HepG2 (cell line): Measurements from ENCODE around the gene ACADSB. TPM values are rescaled to one million over a fixed set of nuclear protein-coding genes. Genes with fewer than 3 reads are reported as not detected.
A peak's percentile ranks its signal among the peaks of the same experiment; 100 is the strongest.

Experiments used
- ATF6 ChIP-seq: sonication (generic); formaldehyde crosslinking; conservative IDR thresholded peaks from 2 replicates; pipeline ENCODE4 v1.4.0; 2020; ENCODE audit warnings: missing genetic modification reagents
- BHLHE40 ChIP-seq: IDR thresholded peaks from 2 replicates; pipeline ENCODE4 v1.6.1; 2011; ENCODE audit warnings: low read length, improper control_type of control experiment
- CBX1 ChIP-seq: IDR thresholded peaks from one replicate; pipeline ENCODE4 v1.6.1; 2016; ENCODE audit warnings: antibody characterized with exemption, low read depth
- CBX5 ChIP-seq: sonication (generic); formaldehyde crosslinking; IDR thresholded peaks from 2 replicates; pipeline ENCODE4 v1.4.0; 2020; ENCODE audit warnings: missing genetic modification reagents, borderline replicate concordance
- CHD2 ChIP-seq: IDR thresholded peaks from 2 replicates; pipeline ENCODE4 v1.6.1; 2011; ENCODE audit warnings: low read depth, low read length, improper control_type of control experiment
- EZH2 ChIP-seq: conservative IDR thresholded peaks from 2 replicates; pipeline ENCODE4 v1.6.1; 2012; ENCODE audit warnings: mild to moderate bottlenecking, low read depth, low read length, moderate library complexity
- FOXK1 ChIP-seq: sonication (generic); formaldehyde crosslinking; IDR thresholded peaks from 2 replicates; pipeline ENCODE4 v1.4.0; 2020; ENCODE audit warnings: low read depth, missing genetic modification reagents, borderline replicate concordance
- GPBP1L1 ChIP-seq: sonication (generic); formaldehyde crosslinking; IDR thresholded peaks from 2 replicates; pipeline ENCODE4 v1.5.0; 2020; ENCODE audit warnings: mild to moderate bottlenecking, missing genetic modification reagents
- HOXA3 ChIP-seq: sonication (generic); formaldehyde crosslinking; IDR thresholded peaks from 2 replicates; pipeline ENCODE4 v1.5.0; 2020; ENCODE audit warnings: missing genetic modification reagents
- IKZF5 ChIP-seq: IDR thresholded peaks from 2 replicates; pipeline ENCODE4 v1.6.1; 2018; ENCODE audit warnings: missing genetic modification reagents, mild to moderate bottlenecking, missing compliant biosample characterization
- KLF15 ChIP-seq: sonication (generic); formaldehyde crosslinking; IDR thresholded peaks from 2 replicates; pipeline ENCODE4 v1.8.1; 2023; ENCODE audit warnings: borderline replicate concordance, mild to moderate bottlenecking, inconsistent platforms, missing genetic modification reagents, mixed read lengths
- NONO ChIP-seq, 2 experiments: fragments of 450-650 bp in 1 of 2; sonication (generic) in 1 of 2; formaldehyde crosslinking in 1 of 2; IDR thresholded peaks in 1 of 2; conservative IDR thresholded peaks in 1 of 2; 2 replicates each; pipeline versions ENCODE4 v1.6.1 to v1.8.0; 2017 to 2022; ENCODE audit warnings: mild to moderate bottlenecking in 1 of 2, missing genetic modification reagents in 1 of 2, moderate library complexity in 1 of 2
- PHF21A ChIP-seq: sonication (generic); formaldehyde crosslinking; IDR thresholded peaks from 2 replicates; pipeline ENCODE4 v1.5.0; 2020; ENCODE audit warnings: mild to moderate bottlenecking, missing genetic modification reagents
- PTBP1 ChIP-seq: fragments of 200-400 bp; formaldehyde crosslinking; IDR thresholded peaks from 2 replicates; pipeline ENCODE4 v1.6.1; 2018; ENCODE audit warnings: low read length, low read depth; ENCODE audit not compliant: poor library complexity, severe bottlenecking
- RARG ChIP-seq: sonication (generic); formaldehyde crosslinking; IDR thresholded peaks from 2 replicates; pipeline ENCODE4 v1.4.0; 2020; ENCODE audit warnings: low read depth, mild to moderate bottlenecking, missing genetic modification reagents
- RBM39 ChIP-seq: fragments of 200-400 bp; formaldehyde crosslinking; IDR thresholded peaks from one replicate; pipeline ENCODE4 v1.6.1; 2018; ENCODE audit warnings: antibody characterized with exemption, mild to moderate bottlenecking, low read depth, low read length; ENCODE audit not compliant: poor library complexity, severe bottlenecking
- SAP130 ChIP-seq: IDR thresholded peaks from 2 replicates; pipeline ENCODE4 v1.6.1; 2016; ENCODE audit warnings: low read depth
- ZNF20 ChIP-seq: sonication (generic); formaldehyde crosslinking; IDR thresholded peaks from 2 replicates; pipeline ENCODE4 v1.4.0; 2020; ENCODE audit warnings: mild to moderate bottlenecking, moderate library complexity, missing genetic modification reagents
- ZNF343 ChIP-seq: sonication (generic); formaldehyde crosslinking; IDR thresholded peaks from 2 replicates; pipeline ENCODE4 v1.4.0; 2020; ENCODE audit warnings: mild to moderate bottlenecking, missing genetic modification reagents
- ZNF614 ChIP-seq: IDR thresholded peaks from 2 replicates; pipeline ENCODE4 v1.6.1; 2018; ENCODE audit warnings: missing biosample characterization, missing genetic modification reagents, inconsistent platforms, borderline replicate concordance
- ZNF800 ChIP-seq: sonication (generic); formaldehyde crosslinking; IDR thresholded peaks from 2 replicates; pipeline ENCODE4 v1.4.0; 2020; ENCODE audit warnings: missing genetic modification reagents
- ZNF879 ChIP-seq: sonication (generic); formaldehyde crosslinking; IDR thresholded peaks from 2 replicates; pipeline ENCODE4 v1.8.1; 2023; ENCODE audit warnings: missing genetic modification reagents
- ZSCAN9 ChIP-seq: IDR thresholded peaks from 2 replicates; pipeline ENCODE4 v1.6.1; 2016; ENCODE audit warnings: borderline replicate concordance
- polyA plus RNA-seq, 8 experiments: library from polyadenylated mRNA; depleted of rRNA in 3 of 8; stranded (reverse) in 7 of 8; unstranded in 1 of 8; fragments of >200 nt; fragmentation: Illumina TruSeq in 4 of 8; extraction: Trizol in 4 of 8; gene quantifications; 2 replicates each; pipeline versions ENCODE4 v1.2.1 to v1.2.3, GENCODE V29; 2011 to 2016; ENCODE audit warnings: low read depth in 4 of 8, missing spikeins in 1 of 8, mixed read lengths in 1 of 8; ENCODE audit not compliant: insufficient read depth in 1 of 8
- total RNA-seq, 5 experiments: library from RNA; depleted of rRNA; stranded (reverse); fragments of >200 nt; fragmentation: Illumina TruSeq; extraction: Trizol; gene quantifications; 2 replicates each; pipeline ENCODE4 v1.2.3, GENCODE V29; 2016; ENCODE audit warnings: low read depth in 1 of 5

The ACADSB gene
- total and polyA plus RNA-seq, 2 of the 13 experiments (the other 11 are each of a cell fraction or from before 2014, with no cell fraction given): 80.0 to 87.6 TPM

GRCh38 chr10:123008355-123009104 lies at the start of gene ACADSB, which contains the start of gene IKZF5 (continued):
- TF ChIP-seq RBM39: peak; percentile 36
- TF ChIP-seq KLF15: 0 out of 2 replicates have a peak, but pooled peaks have one; percentile 24
- peak; percentile 58; the same call in 1 of the 2 replicates for TF ChIP-seq ZSCAN9 (CRISPR knock-in tag)
- TF ChIP-seq CBX5: no peak; the same call in 1 of the 2 replicates
- peak; percentile 56; the same call in 1 of the 2 replicates for TF ChIP-seq ZNF800 (CRISPR knock-in tag)
- no peak for TF ChIP-seq PTBP1
- peak; percentile 91 for TF ChIP-seq HOXA3
- peak; percentile 31; the same call in 1 of the 2 replicates for TF ChIP-seq ZNF614 (CRISPR knock-in tag)
- 0 out of 2 replicates have a peak, but pooled peaks have one; percentile 56 for TF ChIP-seq ZNF20 (CRISPR knock-in tag)
- no peak; the same call in 1 of the 2 replicates for TF ChIP-seq BHLHE40
- peak; percentile 98 for TF ChIP-seq CHD2
- no peak; the same call in 1 of the 2 replicates for TF ChIP-seq RARG (CRISPR knock-in tag)
- TF ChIP-seq CBX1: peak; percentile 83
- 0 out of 2 replicates have a peak, but pooled peaks have one; percentile 86 for TF ChIP-seq ATF6 (CRISPR knock-in tag)
- TF ChIP-seq IKZF5: no peak; the same call in none of the 2 replicates
- TF ChIP-seq FOXK1 (CRISPR knock-in tag): peak; percentile 83; the same call in 1 of the 2 replicates
- TF ChIP-seq SAP130 (CRISPR knock-in tag): peak; percentile 93
- no peak for TF ChIP-seq ZNF879 (CRISPR knock-in tag)
- no peak for TF ChIP-seq EZH2
- no peak for TF ChIP-seq GPBP1L1 (CRISPR knock-in tag)
- TF ChIP-seq NONO (IDR thresholded peaks at IDR 0.05): no peak
- peak; percentile 97 for TF ChIP-seq NONO (CRISPR knock-in tag; conservative IDR thresholded peaks at IDR 0.05)
- TF ChIP-seq PHF21A (CRISPR knock-in tag): peak; percentile 40; the same call in 1 of the 2 replicates
- peak; percentile 71; the same call in 1 of the 2 replicates for TF ChIP-seq ZNF343 (CRISPR knock-in tag)
